GM23338 (cell line): ENCODE measurements around the gene EHF. TPM values are rescaled to one million over a fixed set of nuclear protein-coding genes. Genes with fewer than 3 reads are reported as not detected.
A peak's percentile ranks its signal among the peaks of the same experiment; 100 is the strongest.

ENCODE experiments used
- ATAC-seq: fragments of 200-7000 bp; cut with Tn5 transposase; 3 replicates; pipeline ENCODE4 v1.9.1; 2020
- DNase-seq: peaks from one replicate; pipeline ENCODE4 v3.0.0-alpha.2; 2015; ENCODE audit warnings: low spot score
- H2AFZ ChIP-seq: fragments of 200-600 bp; sonication (generic); 2 replicates; pipeline ENCODE4 v1.8.0; 2016; ENCODE audit warnings: antibody characterized with exemption, mild to moderate bottlenecking, moderate library complexity
- H3F3A ChIP-seq: fragments of 200-600 bp; sonication (generic); replicated peaks from 2 replicates; pipeline ENCODE4 v1.8.0; 2017; ENCODE audit warnings: antibody characterized with exemption, mixed run types, low read depth
- H3K27ac ChIP-seq: fragments of 200-600 bp; sonication (generic); 2 replicates; pipeline ENCODE4 v1.6.1; 2016; ENCODE audit warnings: low read depth
- H3K27me3 ChIP-seq: fragments of 200-600 bp; sonication (generic); 2 replicates; pipeline ENCODE4 v1.8.0; 2016; ENCODE audit warnings: mild to moderate bottlenecking, mixed run types, moderate library complexity; ENCODE audit not compliant: insufficient read depth
- H3K36me3 ChIP-seq: fragments of 200-600 bp; sonication (generic); 2 replicates; pipeline ENCODE4 v1.8.0; 2016; ENCODE audit warnings: mild to moderate bottlenecking; ENCODE audit not compliant: insufficient read depth
- H3K4me1 ChIP-seq: fragments of 200-600 bp; sonication (generic); 2 replicates; pipeline ENCODE4 v1.8.0; 2016; ENCODE audit warnings: mild to moderate bottlenecking, moderate library complexity; ENCODE audit not compliant: insufficient read depth
- H3K4me2 ChIP-seq: fragments of 200-600 bp; sonication (generic); 2 replicates; pipeline ENCODE4 v1.7.1; 2017; ENCODE audit warnings: mixed run types
- H3K4me3 ChIP-seq: fragments of 200-600 bp; sonication (generic); 2 replicates; pipeline ENCODE4 v1.6.1; 2016; ENCODE audit warnings: mixed run types
- H3K79me2 ChIP-seq: fragments of 200-600 bp; sonication (generic); replicated peaks from 2 replicates; pipeline ENCODE4 v1.8.0; 2017; ENCODE audit warnings: mild to moderate bottlenecking; ENCODE audit not compliant: insufficient read depth
- H3K9me2 ChIP-seq: fragments of 200-600 bp; sonication (generic); 2 replicates; pipeline ENCODE4 v1.8.0; 2017; ENCODE audit not compliant: insufficient read depth
- H4K20me1 ChIP-seq: fragments of 200-600 bp; sonication (generic); replicated peaks from 2 replicates; pipeline ENCODE4 v1.8.0; 2017; ENCODE audit warnings: mild to moderate bottlenecking; ENCODE audit not compliant: insufficient read depth
- H3K27ac Mint-ChIP-seq: 2 replicates; pipeline ENCODE4 v1.8.0; 2020; ENCODE audit warnings: inconsistent platforms, mild to moderate bottlenecking, moderate library complexity, mixed read lengths
- H3K27me3 Mint-ChIP-seq: 3 replicates; pipeline ENCODE4 v1.8.0; 2022; ENCODE audit warnings: low read depth, mild to moderate bottlenecking, moderate library complexity, mixed read lengths, inconsistent platforms; ENCODE audit not compliant: insufficient read depth, poor library complexity
- H3K36me3 Mint-ChIP-seq: 3 replicates; pipeline ENCODE4 v1.8.0; 2021; ENCODE audit warnings: low read depth, mild to moderate bottlenecking, inconsistent platforms, moderate library complexity, mixed read lengths
- H3K4me1 Mint-ChIP-seq: 3 replicates; pipeline ENCODE4 v1.8.0; 2020; ENCODE audit warnings: mild to moderate bottlenecking, inconsistent platforms, mixed read lengths
- H3K4me3 Mint-ChIP-seq: 3 replicates; pipeline ENCODE4 v1.8.0; 2021; ENCODE audit warnings: moderate library complexity, mild to moderate bottlenecking, inconsistent platforms, mixed read lengths
- H3K9me3 Mint-ChIP-seq: 3 replicates; pipeline ENCODE4 v1.8.0; 2020; ENCODE audit warnings: moderate library complexity, mild to moderate bottlenecking, inconsistent platforms, mixed read lengths
- CREB1 ChIP-seq: fragments of 250-450 bp; sonication (Bioruptor Pico); IDR thresholded peaks from 2 replicates; pipeline ENCODE4 v1.5.0; 2020; ENCODE audit warnings: low read depth, mild to moderate bottlenecking, moderate library complexity
- CTCF ChIP-seq, 2 experiments: fragments of 200-600 bp in 1 of 2; sonication (generic) in 1 of 2; conservative IDR thresholded peaks; 2 replicates each; pipeline versions ENCODE4 v1.5.1 to v1.6.1; 2016 to 2017; ENCODE audit warnings: antibody characterized with exemption in 2 of 2, low read depth in 2 of 2, mild to moderate bottlenecking in 2 of 2, moderate library complexity in 1 of 2
- ETS1 ChIP-seq: IDR thresholded peaks from 2 replicates; pipeline ENCODE4 v1.6.1; 2016; ENCODE audit warnings: antibody characterized with exemption
- EZH2 ChIP-seq: fragments of 200-600 bp; sonication (generic); IDR thresholded peaks from one replicate; pipeline ENCODE4 v1.8.0; 2017; ENCODE audit warnings: antibody characterized with exemption, mild to moderate bottlenecking, low read depth; ENCODE audit not compliant: unreplicated experiment
- EZH2phosphoT487 ChIP-seq: fragments of 200-600 bp; sonication (generic); IDR thresholded peaks from one replicate; pipeline ENCODE4 v1.8.1; 2018; ENCODE audit warnings: antibody characterized with exemption; ENCODE audit not compliant: unreplicated experiment
- JUNB ChIP-seq: IDR thresholded peaks from one replicate; pipeline ENCODE4 v1.6.1; 2016; ENCODE audit warnings: antibody characterized with exemption; ENCODE audit not compliant: unreplicated experiment
- NANOG ChIP-seq: IDR thresholded peaks from 2 replicates; pipeline ENCODE4 v1.6.1; 2016; ENCODE audit warnings: antibody characterized with exemption, borderline replicate concordance
- POLR2AphosphoS5 ChIP-seq: IDR thresholded peaks from 2 replicates; pipeline ENCODE4 v1.6.1; 2016; ENCODE audit warnings: antibody characterized with exemption, low read depth
- REST ChIP-seq: IDR thresholded peaks from one replicate; pipeline ENCODE4 v1.6.1; 2018; ENCODE audit warnings: antibody characterized with exemption; ENCODE audit not compliant: unreplicated experiment
- STAT1 ChIP-seq: IDR thresholded peaks from one replicate; pipeline ENCODE4 v1.6.1; 2016; ENCODE audit warnings: antibody characterized with exemption; ENCODE audit not compliant: unreplicated experiment
- ZNF114 ChIP-seq: fragments of 250-450 bp; sonication (Bioruptor Pico); IDR thresholded peaks from 2 replicates; pipeline ENCODE4 v1.5.0; 2020; ENCODE audit warnings: mild to moderate bottlenecking, moderate library complexity
- ZNF331 ChIP-seq: fragments of 250-450 bp; sonication (Bioruptor Pico); IDR thresholded peaks from 2 replicates; pipeline ENCODE4 v1.5.0; 2020; ENCODE audit warnings: low read depth, mild to moderate bottlenecking, moderate library complexity
- ZNF462 ChIP-seq: fragments of 250-450 bp; sonication (Bioruptor Pico); IDR thresholded peaks from 2 replicates; pipeline ENCODE4 v1.5.0; 2020; ENCODE audit warnings: mild to moderate bottlenecking, moderate library complexity
- long read RNA-seq: library from polyadenylated mRNA; unstranded; transcript quantifications from one replicate; pipeline ENCODE4 v2.0.0, GENCODE V29; 2020; ENCODE audit not compliant: unreplicated experiment
- polyA plus RNA-seq: library from polyadenylated mRNA; unstranded; fragments of >200 nt; fragmentation: Nextera tagmentation; extraction: Ambion mirVana; gene quantifications from 2 replicates; pipeline ENCODE4 v1.2.1, GENCODE V29; 2016
- total RNA-seq: library from RNA; depleted of rRNA; stranded (reverse); fragments of >200 nt; shearing (Covaris generic); gene quantifications from 2 replicates; pipeline ENCODE4 v1.2.3, GENCODE V29; 2014; rRNA removed

EHF gene
- total RNA-seq (not detected in 2 replicates), polyA plus RNA-seq (not detected in 2 replicates)
- long read RNA-seq: 0 reads

- H3K27me3 Mint-ChIP-seq: no peaks in the 10 kb centered on the region
Measured at GRCh38 chr11:34620820-34621792, at the start of gene EHF. Gene EHF, plus strand, starts transcription at chr11:34621093. Its CDS starts 21,538 bp downstream, at chr11:34642631.

More at GRCh38 chr11:34620820-34621792, at the start of gene EHF:
- ATAC-seq (no peak), DNase-seq (no peak)
- no peaks in the 10 kb centered on the region for H3K36me3 ChIP-seq
- TF ChIP-seq POLR2AphosphoS5 (no peak), JUNB (no peak), ZNF462 (CRISPR knock-in tag) (no peak), STAT1 (no peak), REST (no peak), ZNF114 (CRISPR knock-in tag) (no peak), CTCF (conservative IDR thresholded peaks at IDR 0.05; ENCODE audit: low read depth in 2 of 2) (no peak), NANOG (no peak), EZH2 (no peak), ZNF331 (no peak), EZH2phosphoT487 (no peak), CREB1 (CRISPR knock-in tag) (no peak), ETS1 (no peak)
- H3K4me3 ChIP-seq: no peak within 1 kb of the TSS
- peak within 1 kb of the TSS; percentile 47; the same call in 1 of the 2 replicates for H2AFZ ChIP-seq
- Mint-ChIP-seq H3K4me3 (no peak within 1 kb of the TSS), H3K36me3 (no peaks in the 10 kb centered on the region), H3K9me3 (no peaks in the 10 kb centered on the region), H3K27ac (no peak within 1 kb of the TSS), H3K4me1 (peaks cover 1% of the 10 kb centered on the region; the same call in 2 of the 3 replicates)
- H3K79me2 ChIP-seq: no peaks in the 10 kb centered on the region
- H3K4me2 ChIP-seq: no peak within 1 kb of the TSS
- 0 out of 2 replicates have a peak, but pooled peaks cover 2% of the 10 kb centered on the region for H3K4me1 ChIP-seq
- no peaks in the 10 kb centered on the region for H3F3A ChIP-seq
- peaks cover 16% of the 10 kb centered on the region; the same call in 1 of the 2 replicates for H3K9me2 ChIP-seq
- no peaks in the 10 kb centered on the region for H3K27me3 ChIP-seq
- no peak within 1 kb of the TSS for H3K27ac ChIP-seq
- H4K20me1 ChIP-seq: no peaks in the 10 kb centered on the region
